Ovary (tissue), 9 donors: ENCODE measurements around the gene TAMM41. TPM values are rescaled to one million over a fixed set of nuclear protein-coding genes. Genes with fewer than 3 reads are reported as not detected.

Source experiments
- DNase-seq, 5 donors: peaks; one replicate each; pipeline ENCODE4 v3.0.0-alpha.2; 2019 to 2020
- H3K27ac ChIP-seq, 2 donors: fragments of 200-600 bp; one replicate each; pipeline versions ENCODE4 v1.5.1 to v1.8.0; 2019 to 2022
- H3K27me3 ChIP-seq: fragments of 200-600 bp; one replicate; pipeline ENCODE4 v1.8.0; 2022
- H3K36me3 ChIP-seq: fragments of 200-600 bp; sonication (generic); one replicate; pipeline ENCODE4 v1.5.1; 2019
- H3K4me1 ChIP-seq: one replicate; pipeline ENCODE4 v1.8.1; 2013; ENCODE audit warnings: mild to moderate bottlenecking, moderate library complexity; ENCODE audit not compliant: insufficient read depth
- H3K4me3 ChIP-seq: fragments of 200-600 bp; sonication (generic); one replicate; pipeline ENCODE4 v1.5.1; 2017
- H3K9me3 ChIP-seq, 2 donors: fragments of 200-600 bp in 1 of 2; sonication (generic) in 1 of 2; one replicate each; pipeline versions ENCODE4 v1.5.1 to v1.8.1; 2013 to 2019; ENCODE audit warnings: mild to moderate bottlenecking in 1 of 2, moderate library complexity in 1 of 2
- EP300 ChIP-seq: sonication (generic); formaldehyde crosslinking; IDR thresholded peaks from one replicate; pipeline ENCODE4 v1.6.1; 2017; ENCODE audit warnings: antibody characterized with exemption
- POLR2A ChIP-seq: fragments of 450-650 bp; IDR thresholded peaks from one replicate; pipeline ENCODE4 v1.6.1; 2017; ENCODE audit warnings: antibody characterized with exemption, mild to moderate bottlenecking, moderate library complexity
- WGBS, 3 donors: extraction: QIAGEN DNeasy Blood & Tissue Kit in 1 of 3; methylation state at CpG; one replicate each; pipeline versions ENCODE4 v1.1.5 to v1.1.7; 2013 to 2017; 5-methylcytosine and 5-hydroxymethylcytosine counted together
- intact Hi-C, 4 donors: fragments of 100-400 bp; cut with DNase I; formaldehyde crosslinking; loops; one replicate each; pipeline versions ENCODE4 v1.11.0 to v1.15.1; 2022 to 2023
- polyA plus RNA-seq, 2 donors: library from polyadenylated mRNA; stranded (reverse); fragments of 200-250 nt in 1 of 2; fragments of 350-450 nt in 1 of 2; fragmentation: Illumina TruSeq in 1 of 2; extraction: RNeasy Lipid Tissue Mini Kit (QIAGEN cat#74804) in 1 of 2; gene quantifications; one replicate each; pipeline ENCODE4 v1.2.3, GENCODE V29; 2013 to 2014
- total RNA-seq, 7 donors: library from RNA; depleted of rRNA in 2 of 7; stranded (reverse); fragments of >200 nt in 2 of 7; fragmentation: NEBNext Ultra II Directional in 3 of 7; extraction: Animal tissue kit (Norgen Biotek cat#: 25700) in 3 of 7; gene quantifications; one replicate each; pipeline versions ENCODE4 v1.1.0 to v1.2.4, GENCODE V29; 2016 to 2023
- TF ChIP-seq, protein P1 (sequence below), 3 donors: fragments of 450-650 bp in 2 of 3; fragments of 200-600 bp in 1 of 3; IDR thresholded peaks; one replicate each; pipeline versions ENCODE4 v1.5.1 to v1.8.0; 2016 to 2022; ENCODE audit warnings: antibody characterized with exemption in 3 of 3, mild to moderate bottlenecking in 1 of 3
- donor health status: DM: no; HTN: no; CAD: no; lungs with moderate emphysema.
- donor health status: DM: no; HTN: no; CAD: no.
- donor health status: Bipolar disorder and iron deficiency.
- donor health status: DM: yes; HTN: yes; CAD: no.
- donor health status: DM: no; HTN: no; CAD: no.
- donor health status: DM: yes; HTN: yes; CAD: no.

Gene TAMM41
- total and polyA plus RNA-seq, 9 donors: 10.6 to 29.2 (median 23.4) TPM

DNA sequence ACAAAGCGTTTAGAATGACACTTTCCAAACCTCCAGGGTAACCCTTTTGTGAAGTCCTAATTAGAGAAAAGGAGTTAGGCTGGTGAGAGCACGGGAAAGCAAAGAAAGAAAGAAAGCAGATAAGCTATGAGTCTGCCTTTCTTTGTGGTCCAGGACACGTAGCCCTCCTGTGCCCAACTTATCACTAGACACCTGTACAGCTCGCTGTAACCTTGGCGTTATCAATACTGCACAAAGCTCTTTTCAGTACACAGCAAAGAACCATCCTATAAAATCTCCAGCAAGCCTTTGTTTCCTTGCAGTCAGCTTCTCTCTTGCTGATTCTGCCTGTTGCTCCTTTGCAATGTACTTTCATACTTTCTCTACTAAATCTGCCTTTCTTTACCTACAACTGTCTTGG, 6.8 kb upstream of the TAMM41 start:
- no peaks in the 10 kb centered on the region for H3K27me3 ChIP-seq
- TF ChIP-seq EP300 (no peak), POLR2A (no peak)
- TF ChIP-seq, protein P1, sequence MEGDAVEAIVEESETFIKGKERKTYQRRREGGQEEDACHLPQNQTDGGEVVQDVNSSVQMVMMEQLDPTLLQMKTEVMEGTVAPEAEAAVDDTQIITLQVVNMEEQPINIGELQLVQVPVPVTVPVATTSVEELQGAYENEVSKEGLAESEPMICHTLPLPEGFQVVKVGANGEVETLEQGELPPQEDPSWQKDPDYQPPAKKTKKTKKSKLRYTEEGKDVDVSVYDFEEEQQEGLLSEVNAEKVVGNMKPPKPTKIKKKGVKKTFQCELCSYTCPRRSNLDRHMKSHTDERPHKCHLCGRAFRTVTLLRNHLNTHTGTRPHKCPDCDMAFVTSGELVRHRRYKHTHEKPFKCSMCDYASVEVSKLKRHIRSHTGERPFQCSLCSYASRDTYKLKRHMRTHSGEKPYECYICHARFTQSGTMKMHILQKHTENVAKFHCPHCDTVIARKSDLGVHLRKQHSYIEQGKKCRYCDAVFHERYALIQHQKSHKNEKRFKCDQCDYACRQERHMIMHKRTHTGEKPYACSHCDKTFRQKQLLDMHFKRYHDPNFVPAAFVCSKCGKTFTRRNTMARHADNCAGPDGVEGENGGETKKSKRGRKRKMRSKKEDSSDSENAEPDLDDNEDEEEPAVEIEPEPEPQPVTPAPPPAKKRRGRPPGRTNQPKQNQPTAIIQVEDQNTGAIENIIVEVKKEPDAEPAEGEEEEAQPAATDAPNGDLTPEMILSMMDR (IDR thresholded peaks at IDR 0.05): no peak
- no peaks in the 10 kb centered on the region for H3K36me3 ChIP-seq
- no peaks in the 10 kb centered on the region for H3K4me1 ChIP-seq
- 40 to 52% (median 45%) methylated on average over 5 of the region's 5 CpGs for WGBS, 3 donors
- DNase-seq: no peak
- H3K9me3 ChIP-seq: no peaks in the 10 kb centered on the region
- no peak overlapping the region for H3K4me3 ChIP-seq
- H3K27ac ChIP-seq: no peak overlapping the region
- intact Hi-C loops: no loop called here

DNA sequence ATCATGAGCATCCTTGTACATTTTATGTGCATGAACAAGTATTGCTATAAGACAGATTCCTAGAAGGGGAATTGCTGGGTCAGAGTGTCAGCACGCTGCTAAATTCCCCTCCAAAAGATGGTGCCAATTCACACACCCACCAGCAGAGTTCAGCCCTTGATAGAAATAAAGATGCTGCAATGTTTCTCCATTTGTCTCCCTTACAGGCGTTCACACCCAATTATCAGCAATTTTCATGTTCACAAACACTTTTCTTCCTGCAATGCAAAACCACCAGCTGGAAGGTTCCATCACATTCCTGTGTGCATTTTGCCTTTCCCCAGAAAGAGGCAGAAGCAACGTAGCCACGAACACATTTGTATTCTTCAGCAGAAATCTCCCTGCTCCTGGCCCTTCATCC, 3.3 kb upstream of the TAMM41 start:
- H3K27me3 ChIP-seq: no peaks in the 10 kb centered on the region
- intact Hi-C loops: no loop called here
- H3K4me1 ChIP-seq: peaks cover 3% of the 10 kb centered on the region
- H3K27ac ChIP-seq: no peak overlapping the region
- TF ChIP-seq EP300 (no peak), POLR2A (no peak)
- TF ChIP-seq, protein P1 (IDR thresholded peaks at IDR 0.05): no peak
- no peaks in the 10 kb centered on the region for H3K9me3 ChIP-seq
- 37 to 49% (median 47%) methylated on average over 4 of the region's 4 CpGs for WGBS, 3 donors
- no peak for DNase-seq
- no peak overlapping the region for H3K4me3 ChIP-seq
- H3K36me3 ChIP-seq: no peaks in the 10 kb centered on the region

DNA sequence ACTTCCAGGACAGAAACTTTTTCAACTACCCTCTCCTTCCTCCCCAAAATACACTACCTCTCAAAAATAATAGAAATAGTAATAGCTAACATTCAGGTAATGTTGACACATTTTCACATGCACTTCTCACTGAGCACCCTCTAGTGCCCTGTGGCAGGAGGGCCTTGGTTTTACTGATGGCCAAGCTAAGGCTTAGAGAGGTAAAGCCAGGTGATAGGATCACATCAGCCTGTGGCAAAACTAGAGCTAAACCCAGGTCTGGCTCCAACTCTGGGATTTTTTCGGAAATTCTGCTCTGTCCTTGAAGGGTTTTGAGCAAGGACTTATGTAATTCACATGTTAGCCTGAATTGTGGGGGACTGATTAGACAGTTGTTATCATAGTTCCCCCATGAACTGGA, 922 bp upstream of the TAMM41 start:
- Histone ChIP-seq H3K4me3 (no peak overlapping the region), H3K36me3 (no peaks in the 10 kb centered on the region), H3K4me1 (peaks cover 3% of the 10 kb centered on the region), H3K27ac (peak overlapping the region; percentile 4 to 86), H3K9me3 (no peaks in the 10 kb centered on the region), H3K27me3 (no peaks in the 10 kb centered on the region)
- WGBS, 3 donors: 25 to 41% (median 38%) methylated on average over 1 of the region's 1 CpG
- no peak for TF ChIP-seq EP300
- no peak for TF ChIP-seq POLR2A
- TF ChIP-seq, protein P1 (IDR thresholded peaks at IDR 0.05): no peak
- intact Hi-C loops: no loop called here
- DNase-seq: no peak

DNA sequence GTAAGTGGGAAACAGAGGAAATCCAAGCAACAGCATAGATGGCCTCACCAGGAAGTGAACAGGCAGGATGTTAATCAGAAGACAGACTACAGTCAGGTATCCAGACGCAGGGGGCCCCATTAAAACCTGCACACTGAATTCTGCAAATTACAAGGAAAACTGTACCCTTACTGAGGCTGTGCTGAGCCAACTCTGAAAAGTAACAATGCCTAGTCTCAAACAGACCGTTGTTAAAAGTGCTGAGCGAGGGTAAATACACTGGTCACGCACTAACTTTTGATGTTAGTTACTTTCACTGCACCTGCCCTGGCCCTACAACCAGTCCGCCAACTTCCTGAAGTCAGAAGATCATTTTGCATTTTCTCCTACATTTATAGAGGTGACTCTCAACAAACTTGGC, 1.0 kb downstream of the TAMM41 start:
- DNase-seq: no peak
- TF ChIP-seq, protein P1 (IDR thresholded peaks at IDR 0.05): no peak
- TF ChIP-seq EP300: no peak
- TF ChIP-seq POLR2A: no peak
- peaks cover 3% of the 10 kb centered on the region for H3K4me1 ChIP-seq
- peak overlapping the region in 1 of 2 donors; percentile 86 for H3K27ac ChIP-seq
- no peaks in the 10 kb centered on the region for H3K27me3 ChIP-seq
- H3K36me3 ChIP-seq: no peaks in the 10 kb centered on the region
- 27 to 30% (median 28%) methylated on average over 5 of the region's 5 CpGs for WGBS, 3 donors
- intact Hi-C loops: no loop called here
- H3K4me3 ChIP-seq: peak overlapping the region; percentile 91
- no peaks in the 10 kb centered on the region for H3K9me3 ChIP-seq
